ENCODE measurements around the gene IGF1R.

IGF1R gene

DNA sequence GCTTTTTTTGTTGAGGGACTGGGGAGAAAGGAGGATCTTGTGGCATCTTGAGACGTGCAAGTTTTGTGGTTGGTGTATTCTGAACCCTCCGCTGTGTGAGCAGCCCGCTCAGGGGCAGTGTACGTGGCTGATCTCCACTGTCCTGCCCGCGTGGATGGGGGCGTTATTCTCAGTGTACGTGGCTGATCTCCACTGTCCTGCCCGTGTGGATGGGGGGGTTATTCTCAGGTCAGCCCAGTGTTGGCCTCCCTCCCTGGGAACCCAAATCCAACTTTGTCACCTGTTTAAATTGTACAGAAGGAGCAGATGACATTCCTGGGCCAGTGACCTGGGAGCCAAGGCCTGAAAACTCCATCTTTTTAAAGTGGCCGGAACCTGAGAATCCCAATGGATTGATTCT is 275.2 kb downstream of the IGF1R start:
- TF ChIP-seq, protein P1, sequence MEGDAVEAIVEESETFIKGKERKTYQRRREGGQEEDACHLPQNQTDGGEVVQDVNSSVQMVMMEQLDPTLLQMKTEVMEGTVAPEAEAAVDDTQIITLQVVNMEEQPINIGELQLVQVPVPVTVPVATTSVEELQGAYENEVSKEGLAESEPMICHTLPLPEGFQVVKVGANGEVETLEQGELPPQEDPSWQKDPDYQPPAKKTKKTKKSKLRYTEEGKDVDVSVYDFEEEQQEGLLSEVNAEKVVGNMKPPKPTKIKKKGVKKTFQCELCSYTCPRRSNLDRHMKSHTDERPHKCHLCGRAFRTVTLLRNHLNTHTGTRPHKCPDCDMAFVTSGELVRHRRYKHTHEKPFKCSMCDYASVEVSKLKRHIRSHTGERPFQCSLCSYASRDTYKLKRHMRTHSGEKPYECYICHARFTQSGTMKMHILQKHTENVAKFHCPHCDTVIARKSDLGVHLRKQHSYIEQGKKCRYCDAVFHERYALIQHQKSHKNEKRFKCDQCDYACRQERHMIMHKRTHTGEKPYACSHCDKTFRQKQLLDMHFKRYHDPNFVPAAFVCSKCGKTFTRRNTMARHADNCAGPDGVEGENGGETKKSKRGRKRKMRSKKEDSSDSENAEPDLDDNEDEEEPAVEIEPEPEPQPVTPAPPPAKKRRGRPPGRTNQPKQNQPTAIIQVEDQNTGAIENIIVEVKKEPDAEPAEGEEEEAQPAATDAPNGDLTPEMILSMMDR (conservative IDR thresholded peaks at IDR 0.05; ENCODE audit: low read depth, low read length), result no peak
- Histone ChIP-seq H3K4me1 (ENCODE audit: low read depth, poor library complexity, severe bottlenecking) (no peaks in the 10 kb centered on the region), H4K20me1 (ENCODE audit: insufficient read depth) (no peaks in the 10 kb centered on the region), H3K4me3 (IDR thresholded peaks at IDR 0.05; ENCODE audit: insufficient read depth, low read depth, low read length) (no peak overlapping the region), H3K27me3 (ENCODE audit: insufficient read depth, low read depth) (no peaks in the 10 kb centered on the region), H3K9ac (no peak overlapping the region), H3K4me2 (no peak overlapping the region), H3K36me3 (ENCODE audit: insufficient read depth) (0 out of 2 replicates have a peak, but pooled peaks cover 3% of the 10 kb centered on the region), H2AFZ (ENCODE audit: low read depth) (no peak overlapping the region), H3K27ac (no peak overlapping the region), H3K79me2 (ENCODE audit: insufficient read depth, low read depth) (no peaks in the 10 kb centered on the region)

DNA sequence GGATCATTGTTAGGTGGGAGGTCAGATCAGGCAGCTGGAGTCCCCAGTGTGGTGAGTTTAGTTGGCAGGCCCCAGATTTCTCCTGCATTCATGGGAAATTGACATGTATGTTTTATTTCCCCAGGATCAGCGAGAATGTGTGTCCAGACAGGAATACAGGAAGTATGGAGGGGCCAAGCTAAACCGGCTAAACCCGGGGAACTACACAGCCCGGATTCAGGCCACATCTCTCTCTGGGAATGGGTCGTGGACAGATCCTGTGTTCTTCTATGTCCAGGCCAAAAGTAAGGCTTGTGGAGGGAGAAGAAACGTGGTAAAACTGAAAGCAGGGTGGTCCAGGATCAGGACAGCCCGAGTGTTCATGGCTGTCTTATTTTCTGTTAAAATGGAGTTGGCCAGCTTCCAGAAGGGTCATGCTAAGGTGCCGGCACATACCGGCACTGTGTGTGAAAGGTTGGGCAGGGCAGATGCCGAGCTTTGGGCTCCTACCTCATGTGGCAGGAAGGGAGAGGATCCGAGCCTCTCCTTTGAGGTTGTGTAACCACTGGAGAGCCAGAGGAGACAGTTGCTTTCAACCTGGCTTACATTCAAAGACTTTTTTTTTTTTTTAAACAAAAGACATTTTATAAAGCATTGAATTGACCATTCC is 276.2 kb downstream of the IGF1R start:
- TF ChIP-seq, protein P1 (conservative IDR thresholded peaks at IDR 0.05; ENCODE audit: low read depth, low read length), result no peak
- H3K27ac ChIP-seq, result no peak overlapping the region

DNA sequence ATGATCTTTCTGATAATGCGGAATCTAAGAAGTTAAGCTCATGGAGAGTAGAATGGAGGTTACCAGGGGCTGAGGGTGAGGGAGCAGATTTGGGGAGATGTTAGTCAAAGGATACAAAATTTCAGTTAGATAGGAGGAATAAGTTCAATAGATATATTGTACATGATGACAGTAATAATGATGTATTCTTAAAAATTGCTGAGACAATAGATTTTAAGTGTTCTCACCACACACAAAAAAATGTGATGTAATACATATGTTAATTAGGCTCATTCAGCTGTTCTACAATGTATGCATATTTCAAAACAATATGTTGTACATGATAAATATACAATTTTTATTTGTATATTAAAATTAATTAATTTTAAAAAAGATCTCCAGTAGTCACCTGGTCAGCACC is 277.9 kb downstream of the IGF1R start:
- Histone ChIP-seq H3K27ac (no peak overlapping the region), H2AFZ (ENCODE audit: low read depth) (no peak overlapping the region), H3K4me2 (no peak overlapping the region), H3K27me3 (ENCODE audit: insufficient read depth, low read depth) (no peaks in the 10 kb centered on the region), H3K36me3 (ENCODE audit: insufficient read depth) (0 out of 2 replicates have a peak, but pooled peaks cover 3% of the 10 kb centered on the region), H4K20me1 (ENCODE audit: insufficient read depth) (no peaks in the 10 kb centered on the region), H3K4me1 (ENCODE audit: low read depth, poor library complexity, severe bottlenecking) (no peaks in the 10 kb centered on the region), H3K4me3 (IDR thresholded peaks at IDR 0.05; ENCODE audit: insufficient read depth, low read depth, low read length) (no peak overlapping the region), H3K9ac (no peak overlapping the region), H3K79me2 (ENCODE audit: insufficient read depth, low read depth) (no peaks in the 10 kb centered on the region)
- TF ChIP-seq, protein P1 (conservative IDR thresholded peaks at IDR 0.05; ENCODE audit: low read depth, low read length), result no peak

More for the DNA sequence above, 276.2 kb downstream of the IGF1R start:
- no peaks in the 10 kb centered on the region for H3K27me3 ChIP-seq (ENCODE audit: insufficient read depth, low read depth)
- H3K9ac ChIP-seq, result no peak overlapping the region
- H3K4me3 ChIP-seq (IDR thresholded peaks at IDR 0.05; ENCODE audit: insufficient read depth, low read depth, low read length), result no peak overlapping the region
- no peaks in the 10 kb centered on the region for H3K4me1 ChIP-seq (ENCODE audit: low read depth, poor library complexity, severe bottlenecking)
- H3K4me2 ChIP-seq, result no peak overlapping the region
- H2AFZ ChIP-seq (ENCODE audit: low read depth), result no peak overlapping the region
- 0 out of 2 replicates have a peak, but pooled peaks cover 3% of the 10 kb centered on the region for H3K36me3 ChIP-seq (ENCODE audit: insufficient read depth)
- H4K20me1 ChIP-seq (ENCODE audit: insufficient read depth), result no peaks in the 10 kb centered on the region
- H3K79me2 ChIP-seq (ENCODE audit: insufficient read depth, low read depth), result no peaks in the 10 kb centered on the region

DNA sequence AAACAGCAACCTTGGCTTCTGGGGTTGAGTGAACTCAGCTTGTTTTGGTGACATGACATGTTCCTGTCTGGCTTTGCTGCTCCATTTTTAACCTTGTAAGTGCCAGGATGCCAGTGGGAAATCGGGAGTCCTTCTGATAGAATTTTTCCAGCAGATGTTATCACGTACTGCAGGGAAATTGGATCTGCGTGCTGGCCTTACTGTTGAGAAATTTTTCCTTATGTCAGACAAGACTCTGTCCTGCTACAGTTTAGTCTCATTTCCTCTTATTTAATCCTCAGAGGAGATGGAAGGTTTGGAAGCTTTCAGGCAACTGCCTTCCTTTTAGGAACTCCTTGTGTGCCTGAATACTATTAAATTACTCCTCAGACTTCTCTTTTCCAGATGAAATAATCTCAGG is 278.7 kb downstream of the IGF1R start:
- Histone ChIP-seq H3K27ac (no peak overlapping the region), H4K20me1 (ENCODE audit: insufficient read depth) (no peaks in the 10 kb centered on the region), H3K4me1 (ENCODE audit: low read depth, poor library complexity, severe bottlenecking) (no peaks in the 10 kb centered on the region), H3K36me3 (ENCODE audit: insufficient read depth) (0 out of 2 replicates have a peak, but pooled peaks cover 3% of the 10 kb centered on the region), H2AFZ (ENCODE audit: low read depth) (no peak overlapping the region), H3K27me3 (ENCODE audit: insufficient read depth, low read depth) (no peaks in the 10 kb centered on the region), H3K4me3 (IDR thresholded peaks at IDR 0.05; ENCODE audit: insufficient read depth, low read depth, low read length) (no peak overlapping the region), H3K9ac (no peak overlapping the region), H3K4me2 (no peak overlapping the region), H3K79me2 (ENCODE audit: insufficient read depth, low read depth) (no peaks in the 10 kb centered on the region)
- TF ChIP-seq, protein P1 (conservative IDR thresholded peaks at IDR 0.05; ENCODE audit: low read depth, low read length), result no peak

Data from KMS-11 (cell line).